LNCaP clone FGC (cell line): ENCODE data around the gene AXIN2.

Experiments
- DNase-seq: peaks from one replicate; pipeline ENCODE4 v3.0.0-alpha.2; 2011; ENCODE audit warnings: low read depth
- H3K4me3 ChIP-seq: 2 replicates; pipeline ENCODE4 v1.5.1; 2011; ENCODE audit warnings: mild to moderate bottlenecking, low read depth, low read length, control low read depth
- CTCF ChIP-seq: IDR thresholded peaks from 2 replicates; pipeline ENCODE4 v1.5.1; 2012; ENCODE audit warnings: mild to moderate bottlenecking; ENCODE audit not compliant: control insufficient read depth, insufficient read depth; ENCODE audit errors: extremely low read depth

Gene AXIN2

GRCh38 chr17:65600518-65600917, 39.1 kb upstream of the AXIN2 start:
- H3K4me3 ChIP-seq: no peak overlapping the region
- TF ChIP-seq CTCF: no peak
- DNase-seq: no peak

- DNase-seq: no peak
- no peak overlapping the region for H3K4me3 ChIP-seq
- no peak for TF ChIP-seq CTCF
Measured at GRCh38 chr17:65599650-65600049, 38.2 kb upstream of the AXIN2 start.

DNA sequence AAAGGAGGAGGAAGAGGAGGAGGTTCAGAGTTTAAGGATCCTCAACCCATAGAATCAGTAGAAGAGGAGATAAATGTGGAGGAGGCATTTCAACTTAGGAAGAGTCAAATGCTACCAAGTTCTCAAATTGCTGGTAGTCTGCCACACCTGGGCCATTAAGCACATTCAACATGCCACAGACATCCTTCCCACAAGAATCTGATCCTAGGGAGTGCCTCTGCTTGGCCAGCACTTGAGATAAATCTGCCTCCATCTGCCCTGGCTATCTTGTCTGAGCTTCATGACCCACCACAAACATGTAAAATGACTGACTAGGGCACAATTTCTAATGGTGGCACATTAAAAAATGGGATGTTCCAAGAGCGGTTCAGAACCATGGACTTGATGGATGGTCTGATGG, 37.3 kb upstream of the AXIN2 start:
- DNase-seq: no peak
- no peak overlapping the region for H3K4me3 ChIP-seq
- TF ChIP-seq CTCF: no peak

- no peak overlapping the region for H3K4me3 ChIP-seq
- TF ChIP-seq CTCF: no peak
- DNase-seq: no peak
Measured at GRCh38 chr17:65595071-65595656, 33.7 kb upstream of the AXIN2 start.

DNA sequence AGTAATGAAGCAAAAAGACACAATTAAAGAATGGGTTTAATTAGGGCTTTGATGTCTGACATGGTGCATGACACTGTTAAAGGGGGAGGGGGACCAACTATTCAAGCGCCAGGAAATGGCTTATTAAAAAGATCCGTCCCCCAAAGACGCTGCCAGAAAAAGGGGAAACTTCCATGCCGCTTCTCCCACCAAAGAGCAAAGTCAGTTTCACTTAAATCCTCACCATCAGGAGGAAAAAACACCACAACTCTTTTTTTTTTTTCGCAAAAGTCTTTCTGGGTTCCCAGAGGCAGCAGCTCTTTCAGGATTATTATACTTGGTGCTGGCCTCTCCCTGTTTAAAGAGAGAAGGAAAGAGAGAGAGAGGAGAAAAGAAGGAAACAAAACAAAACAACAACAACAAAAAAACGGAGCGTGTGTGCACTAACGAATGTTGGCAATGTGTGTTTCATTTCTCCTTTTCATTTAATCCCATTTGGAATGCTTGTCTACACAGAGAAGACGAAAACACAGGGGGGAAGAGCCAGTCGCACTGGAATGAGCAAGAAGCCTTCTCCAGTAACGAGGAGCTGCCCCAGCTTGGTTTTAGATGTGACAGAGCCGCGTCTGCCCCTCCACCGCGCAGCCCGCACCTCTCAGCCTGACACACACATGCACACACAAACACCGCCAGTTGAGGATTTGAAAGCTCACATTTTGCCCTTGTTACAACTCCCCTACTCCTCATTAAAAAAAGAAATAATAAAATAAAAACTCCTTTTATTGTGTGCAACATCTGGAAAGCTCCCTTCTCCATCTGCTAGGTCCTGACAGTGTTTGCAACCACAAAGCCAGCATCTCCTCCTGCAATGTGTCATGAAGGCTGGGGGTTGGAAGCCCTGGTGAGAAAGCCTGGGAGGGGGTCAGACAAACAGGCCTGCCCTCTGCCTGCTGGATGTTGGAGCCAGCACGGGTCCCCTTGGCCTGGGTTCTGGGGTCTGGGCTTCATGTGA, 32.7 kb upstream of the AXIN2 start:
- no peak for TF ChIP-seq CTCF
- no peak for DNase-seq
- no peak overlapping the region for H3K4me3 ChIP-seq

- no peak for DNase-seq
- H3K4me3 ChIP-seq: no peak overlapping the region
Measured at GRCh38 chr17:65593092-65593854, 31.8 kb upstream of the AXIN2 start.

More at GRCh38 chr17:65593092-65593854, 31.8 kb upstream of the AXIN2 start:
- TF ChIP-seq CTCF: no peak
